OCI-LY7 (cell line): Measurements from ENCODE around the gene FHDC1. TPM values are rescaled to one million over a fixed set of nuclear protein-coding genes. Genes with fewer than 3 reads are reported as not detected.

Experiments
- BruUV-seq: library from RNA; stranded (reverse); fragments of 400-500 nt; replicated peaks from 2 replicates; lab custom pipeline; 2021; lab: Mats Ljungman, UMichigan
- CTCF ChIA-PET: fragments of 300-600 bp; sonication (Branson Sonifier 250); formaldehyde crosslinking; loops from one replicate; lab custom pipeline; 2022; ENCODE audit warnings: antibody characterized with exemption; ENCODE audit not compliant: unreplicated experiment; lab: Charles Lee
- POLR2A ChIA-PET: fragments of 300-600 bp; sonication (Branson Sonifier 250); formaldehyde crosslinking; loops from one replicate; lab custom pipeline; 2022; ENCODE audit warnings: antibody characterized with exemption; lab: Charles Lee
- DNase-seq: peaks from one replicate; pipeline ENCODE4 v3.0.0-alpha.2; 2015; ENCODE audit warnings: low spot score
- H2AFZ ChIP-seq: fragments of 200-600 bp; sonication (generic), shearing (Covaris generic); 2 replicates; pipeline ENCODE4 v1.6.1; 2014; ENCODE audit warnings: mild to moderate bottlenecking, antibody characterized with exemption, low read length, moderate library complexity
- H3K27ac ChIP-seq: fragments of 200-600 bp; sonication (generic); 2 replicates; pipeline ENCODE4 v1.5.1; 2014; ENCODE audit warnings: mixed run types, low read depth, mild to moderate bottlenecking, moderate library complexity, low read length, inconsistent platforms; ENCODE audit not compliant: poor library complexity, severe bottlenecking
- H3K36me3 ChIP-seq: fragments of 200-600 bp; sonication (generic); 2 replicates; pipeline ENCODE4 v1.6.1; 2014; ENCODE audit warnings: mild to moderate bottlenecking, antibody characterized with exemption, low read length, moderate library complexity, mixed read lengths; ENCODE audit not compliant: insufficient read depth
- H3K4me1 ChIP-seq: fragments of 200-600 bp; sonication (generic); 2 replicates; pipeline ENCODE4 v1.5.1; 2014; ENCODE audit warnings: mild to moderate bottlenecking, low read length; ENCODE audit not compliant: insufficient read depth, poor library complexity, severe bottlenecking
- H3K4me2 ChIP-seq: fragments of 200-600 bp; sonication (generic); 2 replicates; pipeline ENCODE4 v1.6.1; 2014; ENCODE audit warnings: mild to moderate bottlenecking, low read length
- H3K4me3 ChIP-seq: fragments of 200-600 bp; sonication (generic); 2 replicates; pipeline ENCODE4 v1.5.1; 2014; ENCODE audit warnings: mild to moderate bottlenecking, low read depth, low read length; ENCODE audit not compliant: poor library complexity, severe bottlenecking
- H3K79me2 ChIP-seq: fragments of 200-600 bp; sonication (generic); 2 replicates; pipeline ENCODE4 v1.6.1; 2016; ENCODE audit warnings: low read depth, mild to moderate bottlenecking, low read length, moderate library complexity, mixed read lengths; ENCODE audit not compliant: insufficient read depth
- H3K9me2 ChIP-seq: fragments of 200-600 bp; sonication (generic); 2 replicates; pipeline ENCODE4 v1.6.1; 2016; ENCODE audit warnings: mild to moderate bottlenecking, low read length, mixed read lengths; ENCODE audit not compliant: insufficient read depth
- H3K9me3 ChIP-seq: fragments of 200-600 bp; sonication (generic); 2 replicates; pipeline ENCODE4 v1.6.1; 2014; ENCODE audit warnings: mild to moderate bottlenecking, mixed run types, low read length, mixed read lengths
- H4K20me1 ChIP-seq: fragments of 200-600 bp; sonication (generic); 2 replicates; pipeline ENCODE4 v1.6.1; 2014; ENCODE audit warnings: mild to moderate bottlenecking, antibody characterized with exemption, low read length, moderate library complexity, mixed read lengths; ENCODE audit not compliant: insufficient read depth
- EZH2phosphoT487 ChIP-seq: fragments of 200-600 bp; sonication (generic); IDR thresholded peaks from 2 replicates; pipeline ENCODE4 v1.6.1; 2018; ENCODE audit warnings: low read depth, borderline replicate concordance, mild to moderate bottlenecking, mixed run types, antibody characterized with exemption, low read length, moderate library complexity, mixed read lengths
- intact Hi-C: fragments of 100-400 bp; cut with micrococcal nuclease; formaldehyde crosslinking; loops from one replicate; pipeline ENCODE4 v1.10.0; 2022; ENCODE audit not compliant: unreplicated experiment
- total RNA-seq, 2 experiments: library from RNA; depleted of rRNA in 1 of 2; stranded (reverse); fragments of >200 nt in 1 of 2; shearing (Covaris generic) in 1 of 2; gene quantifications; 2 replicates each; pipeline ENCODE4 v1.2.3, GENCODE V29; 2014 to 2022
- TF ChIP-seq, protein P1 (sequence below): fragments of 200-600 bp; sonication (generic); conservative IDR thresholded peaks from 2 replicates; pipeline ENCODE4 v1.5.1; 2014; ENCODE audit warnings: mild to moderate bottlenecking, antibody characterized with exemption, low read length, moderate library complexity, mixed read lengths

FHDC1 gene
- total RNA-seq, 2 experiments from 2014 or later, result 0.04 to 0.13 TPM

GRCh38 chr4:152943672-152944071, 7.5 kb downstream of the FHDC1 start:
- intact Hi-C loops, result no loop called here
- Histone ChIP-seq H3K9me2 (no peaks in the 10 kb centered on the region), H3K27ac (no peak overlapping the region), H3K9me3 (no peaks in the 10 kb centered on the region), H3K79me2 (no peaks in the 10 kb centered on the region), H2AFZ (no peak overlapping the region), H3K4me1 (no peaks in the 10 kb centered on the region), H3K4me2 (no peak overlapping the region), H4K20me1 (no peaks in the 10 kb centered on the region), H3K36me3 (no peaks in the 10 kb centered on the region), H3K4me3 (no peak overlapping the region)
- ChIA-PET CTCF (no interaction called here), POLR2A (interaction anchor here (0.6 to 1.1 kb wide), 6 partner anchors 9 to 1205 kb away, joined by 3 to 8 read pairs (median 4); no protein-coding TSS in a partner anchor)
- no peak for DNase-seq
- BruUV-seq, result no TSS peak
- TF ChIP-seq, protein P1, sequence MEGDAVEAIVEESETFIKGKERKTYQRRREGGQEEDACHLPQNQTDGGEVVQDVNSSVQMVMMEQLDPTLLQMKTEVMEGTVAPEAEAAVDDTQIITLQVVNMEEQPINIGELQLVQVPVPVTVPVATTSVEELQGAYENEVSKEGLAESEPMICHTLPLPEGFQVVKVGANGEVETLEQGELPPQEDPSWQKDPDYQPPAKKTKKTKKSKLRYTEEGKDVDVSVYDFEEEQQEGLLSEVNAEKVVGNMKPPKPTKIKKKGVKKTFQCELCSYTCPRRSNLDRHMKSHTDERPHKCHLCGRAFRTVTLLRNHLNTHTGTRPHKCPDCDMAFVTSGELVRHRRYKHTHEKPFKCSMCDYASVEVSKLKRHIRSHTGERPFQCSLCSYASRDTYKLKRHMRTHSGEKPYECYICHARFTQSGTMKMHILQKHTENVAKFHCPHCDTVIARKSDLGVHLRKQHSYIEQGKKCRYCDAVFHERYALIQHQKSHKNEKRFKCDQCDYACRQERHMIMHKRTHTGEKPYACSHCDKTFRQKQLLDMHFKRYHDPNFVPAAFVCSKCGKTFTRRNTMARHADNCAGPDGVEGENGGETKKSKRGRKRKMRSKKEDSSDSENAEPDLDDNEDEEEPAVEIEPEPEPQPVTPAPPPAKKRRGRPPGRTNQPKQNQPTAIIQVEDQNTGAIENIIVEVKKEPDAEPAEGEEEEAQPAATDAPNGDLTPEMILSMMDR, result no peak
- no peak for TF ChIP-seq EZH2phosphoT487

DNA sequence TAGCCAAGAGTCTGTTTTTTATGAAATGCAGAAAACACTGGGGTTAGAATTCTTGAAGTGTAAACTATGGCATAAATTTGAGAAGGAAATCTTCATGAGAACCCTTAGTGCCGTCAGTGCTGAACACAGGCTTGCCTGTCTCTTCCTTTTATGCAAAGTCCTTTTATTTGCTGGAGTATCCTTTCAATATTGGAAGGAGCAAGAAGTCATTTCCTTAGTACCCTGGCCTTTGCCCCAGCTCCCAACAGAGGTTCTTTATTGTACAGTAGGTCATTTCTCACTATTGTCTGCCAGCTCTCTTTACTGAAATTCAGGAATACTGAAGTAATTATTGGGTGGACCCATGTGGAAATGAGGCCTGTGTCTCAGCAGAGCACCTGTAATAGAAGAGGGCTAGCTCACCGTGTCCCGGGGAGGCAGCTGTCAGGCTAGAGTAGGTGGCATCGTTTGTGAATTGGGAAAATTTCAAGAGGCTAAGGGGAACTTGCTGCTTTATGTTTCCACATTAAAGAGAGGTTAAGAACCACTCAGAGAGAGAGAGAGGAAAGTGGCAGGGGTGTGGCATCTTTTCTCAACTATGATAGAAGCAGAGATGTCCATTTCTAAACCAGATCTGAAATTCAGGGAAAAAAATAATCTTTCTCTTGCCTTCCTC, 8.7 kb downstream of the FHDC1 start:
- CTCF ChIA-PET, result no interaction called here
- H3K36me3 ChIP-seq, result no peaks in the 10 kb centered on the region
- no peak overlapping the region for H3K4me3 ChIP-seq
- H4K20me1 ChIP-seq, result no peaks in the 10 kb centered on the region
- H2AFZ ChIP-seq, result no peak overlapping the region
- H3K4me2 ChIP-seq, result no peak overlapping the region
- no peaks in the 10 kb centered on the region for H3K9me3 ChIP-seq
- H3K4me1 ChIP-seq, result no peaks in the 10 kb centered on the region
- no peaks in the 10 kb centered on the region for H3K9me2 ChIP-seq
- intact Hi-C loops, result no loop called here
- no TSS peak for BruUV-seq
- POLR2A ChIA-PET, result interaction anchor here (0.5 to 1.1 kb wide), 2 partner anchors 23 to 167 kb away, joined by 3 read pairs; no protein-coding TSS in a partner anchor
- no peak for DNase-seq
- H3K27ac ChIP-seq, result no peak overlapping the region
- TF ChIP-seq EZH2phosphoT487, result no peak
- TF ChIP-seq, protein P1, result no peak
- no peaks in the 10 kb centered on the region for H3K79me2 ChIP-seq

DNA sequence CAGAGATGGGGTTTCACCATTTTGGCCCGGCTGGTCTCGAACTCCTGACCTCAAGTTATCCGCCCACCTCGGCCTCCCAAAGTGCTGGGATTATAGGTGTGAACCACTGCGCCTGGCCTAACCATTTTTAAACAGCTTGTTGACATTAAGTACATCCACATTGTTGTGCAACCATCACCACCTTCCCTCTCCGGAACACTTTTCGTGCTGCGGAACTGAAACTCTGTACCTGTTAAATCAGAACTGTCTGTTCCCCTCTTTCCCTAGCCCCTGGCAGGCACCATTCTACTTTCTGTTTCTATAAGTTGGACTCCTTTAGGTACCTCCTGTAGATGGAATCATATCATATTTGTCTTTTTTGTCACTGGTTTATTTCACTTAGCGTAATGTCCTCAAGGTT, 9.5 kb downstream of the FHDC1 start:
- POLR2A ChIA-PET, result no interaction called here
- Histone ChIP-seq H3K4me1 (no peaks in the 10 kb centered on the region), H3K4me3 (no peak overlapping the region), H3K9me3 (no peaks in the 10 kb centered on the region), H3K9me2 (no peaks in the 10 kb centered on the region), H3K4me2 (no peak overlapping the region), H3K36me3 (no peaks in the 10 kb centered on the region), H3K79me2 (no peaks in the 10 kb centered on the region), H3K27ac (no peak overlapping the region), H2AFZ (no peak overlapping the region), H4K20me1 (no peaks in the 10 kb centered on the region)
- DNase-seq, result no peak
- CTCF ChIA-PET, result no interaction called here
- TF ChIP-seq, protein P1, result no peak
- no peak for TF ChIP-seq EZH2phosphoT487
- intact Hi-C loops, result no loop called here
- BruUV-seq, result no TSS peak
